ENCODE measurements around the gene FADS2. TPM values are rescaled to one million over a fixed set of nuclear protein-coding genes. Genes with fewer than 3 reads are reported as not detected.

FADS2 gene
- polyA plus RNA-seq, 1 donor (not counting 4 experiments of a cell fraction or from before 2014, with no cell fraction given) = 196 TPM

GRCh38 chr11:61912530-61912898 is 84.4 kb downstream of the FADS2 start:
- Histone ChIP-seq H4K20me1 (ENCODE audit: control insufficient read depth, extremely low read depth, insufficient read depth, low read length) (peaks cover 3% of the 10 kb centered on the region), H3K36me3 (ENCODE audit: control insufficient read depth in 2 of 2, extremely low read depth in 1 of 2, insufficient read depth in 2 of 2, low read length in 2 of 2) (no peaks in the 10 kb centered on the region), H3K9ac (ENCODE audit: control insufficient read depth, extremely low read depth, insufficient read depth, low read length) (no peak overlapping the region), H3K9me3 (ENCODE audit: control insufficient read depth, low read depth, low read length) (no peaks in the 10 kb centered on the region), H3K4me3 (ENCODE audit: control insufficient read depth in 2 of 3, extremely low read depth in 1 of 3, insufficient read depth in 2 of 3, low read depth in 1 of 3, low read length in 3 of 3) (no peak overlapping the region), H3K79me2 (ENCODE audit: control insufficient read depth, insufficient read depth, low read length) (no peaks in the 10 kb centered on the region), H3K27ac (ENCODE audit: control insufficient read depth, insufficient read depth, low read length) (no peak overlapping the region), H3K4me1 (ENCODE audit: control insufficient read depth, extremely low read depth, insufficient read depth, low read length) (no peaks in the 10 kb centered on the region), H3K9me1 (ENCODE audit: control insufficient read depth, extremely low read depth, insufficient read depth, low read length) (no peaks in the 10 kb centered on the region), H3K4me2 (ENCODE audit: control insufficient read depth, extremely low read depth, insufficient read depth, low read depth, low read length) (no peak overlapping the region), H3K27me3 (ENCODE audit: control insufficient read depth, extremely low read depth, insufficient read depth, low read length) (peaks cover 15% of the 10 kb centered on the region), H2AFZ (ENCODE audit: control insufficient read depth, low read length) (no peak overlapping the region)
- TF ChIP-seq EZH2 (IDR thresholded peaks at IDR 0.05; ENCODE audit: low read length) = no peak
- TF ChIP-seq, protein P1, sequence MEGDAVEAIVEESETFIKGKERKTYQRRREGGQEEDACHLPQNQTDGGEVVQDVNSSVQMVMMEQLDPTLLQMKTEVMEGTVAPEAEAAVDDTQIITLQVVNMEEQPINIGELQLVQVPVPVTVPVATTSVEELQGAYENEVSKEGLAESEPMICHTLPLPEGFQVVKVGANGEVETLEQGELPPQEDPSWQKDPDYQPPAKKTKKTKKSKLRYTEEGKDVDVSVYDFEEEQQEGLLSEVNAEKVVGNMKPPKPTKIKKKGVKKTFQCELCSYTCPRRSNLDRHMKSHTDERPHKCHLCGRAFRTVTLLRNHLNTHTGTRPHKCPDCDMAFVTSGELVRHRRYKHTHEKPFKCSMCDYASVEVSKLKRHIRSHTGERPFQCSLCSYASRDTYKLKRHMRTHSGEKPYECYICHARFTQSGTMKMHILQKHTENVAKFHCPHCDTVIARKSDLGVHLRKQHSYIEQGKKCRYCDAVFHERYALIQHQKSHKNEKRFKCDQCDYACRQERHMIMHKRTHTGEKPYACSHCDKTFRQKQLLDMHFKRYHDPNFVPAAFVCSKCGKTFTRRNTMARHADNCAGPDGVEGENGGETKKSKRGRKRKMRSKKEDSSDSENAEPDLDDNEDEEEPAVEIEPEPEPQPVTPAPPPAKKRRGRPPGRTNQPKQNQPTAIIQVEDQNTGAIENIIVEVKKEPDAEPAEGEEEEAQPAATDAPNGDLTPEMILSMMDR (optimal IDR thresholded peaks at IDR 0.05 in 1 of 3, IDR thresholded peaks at IDR 0.05 in 1 of 3, conservative IDR thresholded peaks at IDR 0.05 in 1 of 3; ENCODE audit: extremely low read depth in 1 of 3, insufficient read depth in 2 of 3, low read length in 3 of 3) = no peak
- dilution Hi-C loops (cut with MboI; ENCODE audit: extremely low pct_ligation_motif_present, low sequenced_read_pairs) = loop anchor here (25.0 kb wide), 1 partner anchor 175 kb away; no protein-coding TSS in a partner anchor
- FAIRE-seq (no peak), DNase-seq (ENCODE audit: low read depth, low spot score) (no peak)

- Histone ChIP-seq H2AFZ (ENCODE audit: control insufficient read depth, low read length) (no peak overlapping the region), H3K36me3 (ENCODE audit: control insufficient read depth in 2 of 2, extremely low read depth in 1 of 2, insufficient read depth in 2 of 2, low read length in 2 of 2) (no peaks in the 10 kb centered on the region), H3K9me3 (ENCODE audit: control insufficient read depth, low read depth, low read length) (no peaks in the 10 kb centered on the region), H3K9me1 (ENCODE audit: control insufficient read depth, extremely low read depth, insufficient read depth, low read length) (no peaks in the 10 kb centered on the region), H3K4me1 (ENCODE audit: control insufficient read depth, extremely low read depth, insufficient read depth, low read length) (no peaks in the 10 kb centered on the region), H4K20me1 (ENCODE audit: control insufficient read depth, extremely low read depth, insufficient read depth, low read length) (peaks cover 3% of the 10 kb centered on the region), H3K4me2 (ENCODE audit: control insufficient read depth, extremely low read depth, insufficient read depth, low read depth, low read length) (no peak overlapping the region), H3K4me3 (ENCODE audit: control insufficient read depth in 2 of 3, extremely low read depth in 1 of 3, insufficient read depth in 2 of 3, low read depth in 1 of 3, low read length in 3 of 3) (no peak overlapping the region), H3K79me2 (ENCODE audit: control insufficient read depth, insufficient read depth, low read length) (no peaks in the 10 kb centered on the region), H3K27me3 (ENCODE audit: control insufficient read depth, extremely low read depth, insufficient read depth, low read length) (peaks cover 21% of the 10 kb centered on the region), H3K27ac (ENCODE audit: control insufficient read depth, insufficient read depth, low read length) (no peak overlapping the region), H3K9ac (ENCODE audit: control insufficient read depth, extremely low read depth, insufficient read depth, low read length) (no peak overlapping the region)
- FAIRE-seq (no peak), DNase-seq (ENCODE audit: low read depth, low spot score) (no peak)
- dilution Hi-C loops (cut with MboI; ENCODE audit: extremely low pct_ligation_motif_present, low sequenced_read_pairs) = loop anchor here (25.0 kb wide), 1 partner anchor 174 kb away; no protein-coding TSS in a partner anchor
- TF ChIP-seq, protein P1 (optimal IDR thresholded peaks at IDR 0.05 in 1 of 3, IDR thresholded peaks at IDR 0.05 in 1 of 3, conservative IDR thresholded peaks at IDR 0.05 in 1 of 3; ENCODE audit: extremely low read depth in 1 of 3, insufficient read depth in 2 of 3, low read length in 3 of 3) = no peak
- no peak for TF ChIP-seq EZH2 (IDR thresholded peaks at IDR 0.05; ENCODE audit: low read length)
Measured at GRCh38 chr11:61912991-61913698, 85.0 kb downstream of the FADS2 start.
